GM18507 (cell line): Measurements from ENCODE around the gene ADPRHL1.

Experiments
- DNase-seq: peaks from one replicate; pipeline ENCODE4 v3.0.0; 2011; ENCODE audit warnings: low read depth; ENCODE audit not compliant: insufficient read length; ENCODE audit errors: extremely low spot score
- FAIRE-seq: peaks from 2 replicates; lab custom pipeline; 2011; peaks lifted over from hg19 to GRCh38; lab: Jason Lieb, UNC

The ADPRHL1 gene

GRCh38 chr13:113421673-113422270 lies 31.5 kb downstream of the ADPRHL1 start:
- no peak for FAIRE-seq
- no peak for DNase-seq

- DNase-seq (no peak), FAIRE-seq (no peak)
Observed at GRCh38 chr13:113420833-113421600, 32.3 kb downstream of the ADPRHL1 start.

- DNase-seq, result no peak
- no peak for FAIRE-seq
Observed at GRCh38 chr13:113420232-113420631, 33.1 kb downstream of the ADPRHL1 start.

DNA sequence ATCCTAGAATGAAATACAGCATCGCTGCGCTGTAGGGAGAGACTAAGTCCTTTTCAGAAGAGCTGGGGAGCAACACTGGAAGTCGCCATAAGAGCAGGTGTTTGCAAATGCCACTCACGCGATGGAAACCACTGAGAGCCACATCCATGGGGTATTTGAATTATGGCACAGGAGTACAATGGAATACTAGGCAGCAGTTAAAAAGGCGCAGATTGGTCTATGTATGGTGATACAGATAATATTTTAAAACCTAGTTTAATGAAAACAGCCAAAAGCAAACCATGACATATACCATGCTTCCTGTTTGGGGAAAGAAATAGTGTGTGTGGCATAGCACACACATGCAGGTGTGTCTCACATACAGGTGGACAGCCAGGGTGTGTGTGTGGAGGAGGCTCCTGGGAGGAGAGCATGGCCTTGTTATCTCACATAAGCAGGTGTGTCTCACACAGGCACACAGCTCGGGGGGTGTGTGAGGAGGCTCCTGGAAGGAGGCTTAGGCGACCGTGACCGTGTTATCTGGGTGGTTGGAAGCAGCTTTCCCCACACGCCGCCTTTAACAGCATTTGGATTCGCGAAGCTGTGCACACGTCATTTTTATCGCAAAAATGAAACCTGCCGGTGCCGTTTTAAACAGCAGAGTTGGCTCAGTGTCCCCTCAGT lies 33.6 kb downstream of the ADPRHL1 start:
- DNase-seq (no peak), FAIRE-seq (no peak)

- no peak for DNase-seq
- no peak for FAIRE-seq
Observed at GRCh38 chr13:113418722-113419049, 34.6 kb downstream of the ADPRHL1 start.

- DNase-seq (no peak), FAIRE-seq (no peak)
Observed at GRCh38 chr13:113417836-113418721, 35.2 kb downstream of the ADPRHL1 start.

DNA sequence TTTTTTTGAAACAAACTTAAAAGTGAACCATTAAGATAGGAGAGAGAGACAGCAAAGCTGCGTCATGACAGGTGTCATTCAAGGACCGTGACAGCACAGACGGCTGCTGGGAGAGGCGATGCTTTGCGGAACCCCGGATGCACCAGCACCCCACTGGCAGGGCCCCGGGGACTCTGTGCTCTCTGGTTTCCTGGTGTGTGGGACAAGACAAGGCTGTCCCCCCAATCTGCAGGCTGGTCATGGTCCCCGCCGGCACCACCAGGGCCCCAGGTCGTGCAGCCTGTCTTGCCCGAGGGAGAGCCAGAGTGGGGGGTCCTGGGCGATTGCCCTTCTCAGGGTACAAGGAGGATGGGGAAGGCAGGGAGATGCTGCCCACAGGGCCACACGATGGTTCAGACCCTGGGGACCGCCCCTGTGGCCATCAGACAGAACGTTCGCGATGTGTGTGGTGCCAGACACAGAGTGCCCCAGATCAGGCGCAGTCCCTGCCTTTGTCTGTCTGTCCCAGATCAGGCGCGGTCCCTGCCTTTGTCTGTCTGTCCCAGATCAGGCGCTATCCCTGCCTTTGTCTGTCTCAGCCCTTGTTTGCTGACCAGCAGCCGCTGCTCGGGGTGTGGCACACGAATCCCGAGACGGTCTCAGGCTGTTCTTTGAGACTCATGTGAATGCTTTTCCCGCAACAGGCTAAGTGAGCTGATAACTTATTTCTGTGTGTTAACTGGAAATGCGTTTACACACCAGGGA lies 36.1 kb downstream of the ADPRHL1 start:
- no peak for DNase-seq
- no peak for FAIRE-seq

- no peak for DNase-seq
- no peak for FAIRE-seq
Observed at GRCh38 chr13:113415825-113416224, 37.5 kb downstream of the ADPRHL1 start.

- no peak for DNase-seq
- no peak for FAIRE-seq
Observed at GRCh38 chr13:113415032-113415431, 38.3 kb downstream of the ADPRHL1 start.

DNA sequence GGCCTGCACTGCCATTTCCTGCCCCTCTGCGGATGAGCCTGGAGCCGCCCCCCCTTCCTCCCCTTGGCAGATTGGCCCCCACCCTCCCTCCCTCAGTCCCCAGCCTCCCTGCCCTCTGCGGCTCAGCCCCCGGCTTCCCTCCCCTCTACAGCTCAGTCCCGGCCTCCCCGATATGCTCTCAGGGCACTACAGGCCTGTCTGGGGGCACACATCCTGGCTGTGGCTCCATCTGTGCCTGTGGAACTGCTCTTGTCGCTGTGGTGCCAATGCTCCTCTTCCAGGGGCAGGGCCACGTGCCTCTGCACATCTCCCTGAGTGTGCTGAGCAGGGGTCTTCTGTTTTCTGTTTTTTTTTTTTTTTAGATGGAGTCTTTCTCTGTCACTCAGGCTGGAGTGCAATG lies 39.0 kb downstream of the ADPRHL1 start:
- no peak for DNase-seq
- FAIRE-seq, result no peak

DNA sequence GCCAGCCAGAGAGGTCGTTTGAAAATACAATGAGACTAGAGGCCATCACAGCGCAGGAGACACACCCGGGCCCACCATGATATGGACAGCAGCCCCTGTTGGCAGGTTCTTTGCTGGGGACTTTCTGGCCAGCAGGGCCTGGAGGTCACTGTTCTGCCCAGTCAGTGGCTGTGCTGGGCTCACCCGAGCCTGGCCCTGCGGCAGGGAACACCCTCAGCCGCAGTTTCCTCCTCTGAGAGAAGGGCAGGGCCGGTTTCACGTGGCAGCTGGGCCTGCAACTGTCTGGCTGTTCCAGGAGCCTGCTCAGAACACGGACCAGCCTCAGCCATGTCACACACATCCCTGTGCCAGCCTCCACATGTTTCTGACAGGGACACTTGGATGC lies 39.4 kb downstream of the ADPRHL1 start:
- no peak for DNase-seq
- FAIRE-seq, result no peak

- DNase-seq, result no peak
- FAIRE-seq, result no peak
Observed at GRCh38 chr13:113413178-113413897, 40.0 kb downstream of the ADPRHL1 start.

GRCh38 chr13:113412440-113412839 lies 40.8 kb downstream of the ADPRHL1 start:
- no peak for DNase-seq
- FAIRE-seq, result no peak

GRCh38 chr13:113411216-113412023 lies 41.9 kb downstream of the ADPRHL1 start:
- no peak for DNase-seq
- FAIRE-seq, result no peak

GRCh38 chr13:113410472-113411201 lies 42.7 kb downstream of the ADPRHL1 start:
- no peak for FAIRE-seq
- DNase-seq, result no peak

DNA sequence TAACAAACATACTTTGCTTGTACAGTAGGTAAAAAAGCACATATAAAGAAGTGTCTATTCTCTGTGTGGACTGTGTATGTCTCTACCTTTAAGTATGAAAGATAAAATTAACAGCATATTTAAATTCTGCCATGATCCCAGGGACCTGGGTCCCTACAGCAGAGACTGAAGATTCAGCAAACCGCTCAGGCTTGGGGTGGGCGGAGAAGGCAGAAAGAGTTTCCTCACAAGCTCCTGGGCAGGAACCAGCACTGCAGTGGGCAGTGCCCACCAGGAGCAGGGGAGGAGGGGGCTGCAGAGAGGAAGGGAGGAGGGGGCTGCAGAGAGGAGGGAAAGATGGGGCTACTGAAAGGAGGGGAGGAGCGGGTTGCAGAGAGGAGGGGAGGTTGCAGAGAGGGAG lies 44.7 kb downstream of the ADPRHL1 start:
- no peak for DNase-seq
- no peak for FAIRE-seq
